22Rv1 (cell line): Measurements from ENCODE around the gene FCGR3B.
"Not testable (repeated sequence)": the region's sequence is repeated elsewhere in the genome, so short reads cannot be mapped to it uniquely, and the experiment has no call there.

Experiments used
- H3K27ac ChIP-seq: fragments of 450-650 bp; 2 replicates; pipeline ENCODE4 v1.5.1; 2017
- TF ChIP-seq, protein P1 (sequence below): fragments of 450-650 bp; IDR thresholded peaks from 2 replicates; pipeline ENCODE4 v1.5.1; 2017; ENCODE audit warnings: mild to moderate bottlenecking

FCGR3B gene

DNA sequence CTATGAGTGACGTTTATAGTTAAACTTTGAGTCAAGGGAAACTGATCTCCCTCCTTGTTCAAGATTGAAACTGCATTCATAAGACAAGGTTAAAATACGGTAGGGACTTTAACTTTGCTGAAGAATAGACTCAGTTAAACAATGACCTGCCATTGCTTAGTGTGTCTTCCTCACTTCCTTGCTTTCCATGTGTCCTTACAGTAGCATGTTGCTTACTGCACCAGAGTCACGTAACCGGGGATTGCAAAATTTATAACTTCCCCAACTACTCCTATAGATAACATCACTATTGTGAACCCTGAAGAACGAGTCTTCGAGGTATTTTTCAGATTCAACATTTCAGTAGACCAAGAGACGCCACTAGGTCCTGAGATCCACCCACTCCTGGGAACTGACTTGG lies 22.6 kb upstream of the FCGR3B start:
- H3K27ac ChIP-seq, result not testable (repeated sequence)

DNA sequence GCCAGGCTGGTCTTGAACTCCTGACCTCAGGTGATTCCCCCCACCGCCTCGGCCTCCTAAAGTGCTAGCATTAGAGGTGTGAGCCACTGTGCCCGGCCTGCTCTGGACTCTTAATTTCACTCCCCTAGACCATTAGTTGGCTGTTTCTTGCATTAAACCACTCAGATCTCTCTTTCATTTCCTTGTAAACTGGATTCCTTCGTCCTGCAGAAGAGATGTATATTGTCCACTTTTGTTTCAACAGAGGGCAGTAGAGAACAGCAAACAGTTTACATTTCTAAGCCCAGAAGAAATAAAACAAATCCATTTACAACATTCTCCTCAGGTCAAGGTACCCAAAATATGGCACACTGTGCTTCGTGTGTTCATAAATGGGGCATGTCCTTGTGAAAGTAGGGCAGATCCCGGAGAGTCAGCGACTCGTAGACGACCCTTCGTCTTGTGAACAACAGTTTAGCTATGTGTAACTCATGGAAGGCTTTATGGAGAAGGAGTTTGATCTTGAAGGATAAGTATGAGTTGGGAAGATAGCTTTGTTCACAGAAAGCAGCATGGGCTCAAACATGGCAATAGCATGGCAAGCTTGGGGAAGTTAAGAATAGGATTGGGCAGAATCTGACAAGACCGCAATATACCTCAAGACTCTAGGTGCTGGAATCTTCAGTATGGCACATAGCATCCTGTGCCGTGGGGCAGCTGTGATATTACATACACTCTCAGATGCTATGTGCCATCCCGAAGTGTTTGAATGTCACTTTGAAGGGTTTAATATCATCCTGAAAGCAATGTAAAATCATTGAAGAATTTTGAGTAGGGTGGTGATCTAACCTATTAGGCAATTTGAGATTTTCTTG lies 16.8 kb upstream of the FCGR3B start:
- TF ChIP-seq, protein P1, sequence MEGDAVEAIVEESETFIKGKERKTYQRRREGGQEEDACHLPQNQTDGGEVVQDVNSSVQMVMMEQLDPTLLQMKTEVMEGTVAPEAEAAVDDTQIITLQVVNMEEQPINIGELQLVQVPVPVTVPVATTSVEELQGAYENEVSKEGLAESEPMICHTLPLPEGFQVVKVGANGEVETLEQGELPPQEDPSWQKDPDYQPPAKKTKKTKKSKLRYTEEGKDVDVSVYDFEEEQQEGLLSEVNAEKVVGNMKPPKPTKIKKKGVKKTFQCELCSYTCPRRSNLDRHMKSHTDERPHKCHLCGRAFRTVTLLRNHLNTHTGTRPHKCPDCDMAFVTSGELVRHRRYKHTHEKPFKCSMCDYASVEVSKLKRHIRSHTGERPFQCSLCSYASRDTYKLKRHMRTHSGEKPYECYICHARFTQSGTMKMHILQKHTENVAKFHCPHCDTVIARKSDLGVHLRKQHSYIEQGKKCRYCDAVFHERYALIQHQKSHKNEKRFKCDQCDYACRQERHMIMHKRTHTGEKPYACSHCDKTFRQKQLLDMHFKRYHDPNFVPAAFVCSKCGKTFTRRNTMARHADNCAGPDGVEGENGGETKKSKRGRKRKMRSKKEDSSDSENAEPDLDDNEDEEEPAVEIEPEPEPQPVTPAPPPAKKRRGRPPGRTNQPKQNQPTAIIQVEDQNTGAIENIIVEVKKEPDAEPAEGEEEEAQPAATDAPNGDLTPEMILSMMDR, result peak; percentile 80
- H3K27ac ChIP-seq, result not testable (repeated sequence)

DNA sequence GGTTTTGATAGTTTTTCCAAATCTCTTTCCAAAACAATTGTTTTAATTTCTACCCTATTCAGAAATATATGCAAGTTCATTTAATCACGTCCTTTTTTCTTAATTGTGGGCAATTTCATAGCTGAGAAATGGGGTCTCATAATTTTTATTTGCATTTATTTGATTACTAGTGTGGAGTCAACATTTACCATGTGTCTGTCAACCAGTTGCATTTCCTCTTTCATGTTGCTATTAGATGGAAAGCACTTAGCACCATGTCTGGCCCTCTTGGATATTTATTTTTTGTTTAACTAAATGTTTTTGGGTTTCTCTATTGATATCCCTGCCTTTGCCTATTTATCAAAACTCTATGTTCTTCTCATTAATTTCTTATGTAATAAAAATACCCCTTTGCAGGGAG lies 13.9 kb upstream of the FCGR3B start:
- not testable (repeated sequence) for H3K27ac ChIP-seq

DNA sequence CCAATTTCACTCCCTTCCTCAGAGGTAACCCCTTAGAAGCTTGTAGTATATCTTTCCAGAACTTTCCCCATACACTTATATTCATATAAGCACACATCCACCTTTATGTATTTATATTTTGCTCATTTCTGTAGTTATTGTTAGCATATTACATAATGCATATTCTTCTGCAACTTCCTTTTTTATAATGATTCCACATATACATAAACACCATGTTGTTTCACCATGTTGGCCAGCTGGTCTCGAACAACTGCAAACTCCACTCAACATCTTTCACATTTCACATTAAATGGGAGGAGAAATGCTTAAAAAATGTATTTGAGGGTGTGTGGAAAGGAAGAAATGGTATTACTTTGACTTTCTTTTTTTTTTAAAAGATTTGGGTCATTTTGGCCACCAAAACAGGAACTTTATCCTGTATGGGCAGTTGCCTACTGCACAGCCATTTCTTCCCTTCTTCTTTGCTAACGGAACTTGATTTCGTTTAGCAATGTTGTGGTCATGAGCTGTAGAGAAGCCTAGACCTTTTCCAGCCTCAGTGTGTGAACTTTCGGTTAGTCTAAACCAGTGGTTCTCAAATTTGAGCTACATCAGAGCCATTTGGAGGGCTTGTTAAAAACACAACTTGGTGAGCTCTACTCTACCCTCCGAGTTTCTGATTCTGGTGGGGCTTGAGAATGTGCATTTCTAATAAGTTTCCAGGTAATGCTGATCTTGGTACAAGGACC lies 12.7 kb upstream of the FCGR3B start:
- H3K27ac ChIP-seq, result not testable (repeated sequence)

DNA sequence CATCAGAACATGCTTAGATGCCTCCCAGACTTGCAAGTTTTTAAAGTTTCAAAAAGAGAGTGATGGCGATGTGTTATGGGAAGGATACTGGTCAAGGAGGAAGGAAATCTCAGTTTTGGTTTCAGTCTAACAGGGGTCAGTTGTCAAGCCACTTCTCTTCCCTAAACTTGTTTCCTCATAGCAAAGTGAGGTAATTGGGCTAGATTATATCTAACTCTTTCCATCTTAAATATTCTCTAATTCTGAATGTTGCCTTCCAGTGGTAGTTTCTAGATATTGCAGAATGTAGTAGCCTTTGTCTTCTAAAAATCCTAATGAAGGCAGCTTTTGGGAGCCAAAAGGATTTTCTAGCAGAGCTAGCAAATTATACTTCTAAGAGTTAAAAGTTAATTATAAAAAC lies 11.7 kb upstream of the FCGR3B start:
- H3K27ac ChIP-seq, result not testable (repeated sequence)

DNA sequence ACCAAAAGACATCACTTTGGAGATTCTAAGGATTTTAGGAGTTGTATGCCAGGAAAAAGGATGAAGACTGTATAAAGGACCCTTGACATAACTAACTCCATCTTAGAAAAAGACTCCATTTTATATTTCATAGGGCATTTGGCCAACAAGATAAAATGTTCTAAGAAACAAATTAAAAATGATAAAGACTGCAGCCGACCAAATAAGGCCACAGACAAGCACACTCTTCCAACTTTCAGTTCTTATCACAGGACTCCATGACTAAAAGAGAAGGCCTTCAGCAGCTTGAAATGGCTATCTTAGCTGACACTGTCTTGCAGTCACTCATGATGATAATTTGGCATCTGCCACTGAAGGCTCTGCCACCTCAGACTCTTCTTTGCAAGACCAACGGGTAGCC lies 8.2 kb upstream of the FCGR3B start:
- not testable (repeated sequence) for H3K27ac ChIP-seq

DNA sequence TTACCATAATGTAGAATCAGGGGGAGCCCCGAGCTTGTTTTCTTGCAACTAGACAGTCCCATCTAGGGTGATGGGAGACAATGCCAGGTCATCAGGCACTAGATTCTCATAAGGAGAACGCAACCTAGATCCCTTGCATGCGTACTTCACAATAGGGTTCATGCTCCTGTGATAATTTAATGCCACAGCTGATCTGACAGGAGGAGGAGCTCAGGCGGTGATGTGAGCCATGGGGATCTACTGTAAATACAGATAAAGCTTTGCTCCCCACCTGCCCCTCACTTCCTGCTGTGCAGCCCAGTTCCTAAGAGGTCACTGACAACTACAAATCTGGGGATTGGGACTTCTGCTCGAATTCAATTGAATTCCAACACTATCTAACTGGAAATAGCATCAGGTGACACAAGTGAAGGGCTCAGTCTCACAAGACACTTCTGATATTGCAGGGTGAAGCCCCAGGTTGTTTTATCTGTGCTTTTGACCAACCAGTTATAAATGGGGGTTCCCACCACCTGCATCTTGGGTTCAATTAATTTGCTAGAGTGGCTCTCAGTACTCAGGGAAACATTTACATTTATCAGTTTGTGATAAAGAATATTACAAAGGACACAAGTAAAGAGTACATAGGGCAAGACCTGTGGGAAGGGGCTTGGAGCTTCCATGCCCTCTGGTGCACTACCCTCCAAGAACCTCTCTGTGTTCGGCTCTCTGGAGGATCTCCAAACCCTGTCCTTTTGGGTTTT lies 7.4 kb upstream of the FCGR3B start:
- H3K27ac ChIP-seq, result not testable (repeated sequence)

DNA sequence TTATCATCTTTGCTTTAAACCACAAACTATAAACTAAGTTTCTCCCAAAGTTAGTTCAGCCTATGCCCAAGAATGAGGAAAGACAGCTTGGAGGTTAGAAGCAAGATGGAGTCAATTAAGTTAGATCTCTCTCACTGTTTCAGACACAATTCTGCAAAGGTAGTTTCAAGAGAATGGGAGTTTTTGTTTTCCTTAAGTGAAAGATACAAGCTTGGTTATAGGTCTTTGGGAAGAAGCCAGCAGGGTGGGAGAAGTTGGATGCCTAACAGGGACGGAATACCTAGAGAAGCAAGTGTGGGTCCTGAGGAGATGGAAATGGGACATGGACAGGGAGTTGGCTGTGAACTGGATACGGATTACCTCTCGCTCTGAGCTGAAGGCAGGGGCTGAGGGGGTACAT lies 6.0 kb upstream of the FCGR3B start:
- H3K27ac ChIP-seq, result not testable (repeated sequence)

DNA sequence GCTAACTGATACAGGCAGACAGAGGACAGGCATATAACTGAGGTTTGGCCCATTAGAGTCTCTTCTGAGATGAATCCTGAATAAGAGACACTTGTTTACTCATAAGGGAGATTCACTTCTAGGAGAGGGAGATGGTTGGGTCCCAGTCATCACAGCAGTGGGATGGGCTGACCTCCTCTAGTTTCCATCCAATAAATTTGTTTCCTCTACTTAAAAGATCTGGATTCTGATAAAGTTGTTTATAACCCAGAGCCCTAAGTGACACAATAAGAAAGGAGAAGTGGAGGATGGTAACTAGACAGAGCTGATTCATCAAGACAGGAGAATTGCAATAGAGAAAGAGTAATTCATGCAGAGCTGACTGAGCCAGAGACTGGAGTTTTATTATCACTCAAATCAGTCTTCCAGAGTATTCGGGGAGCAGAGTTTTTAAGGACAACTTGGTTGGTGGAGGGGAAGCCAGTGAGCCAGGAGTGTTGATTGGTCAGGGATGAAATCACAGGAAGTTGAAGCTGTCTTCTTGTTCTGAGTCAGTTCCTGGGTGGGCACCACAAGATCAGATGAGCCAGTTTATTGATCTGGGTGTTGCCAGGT lies 5.3 kb upstream of the FCGR3B start:
- H3K27ac ChIP-seq, result not testable (repeated sequence)

DNA sequence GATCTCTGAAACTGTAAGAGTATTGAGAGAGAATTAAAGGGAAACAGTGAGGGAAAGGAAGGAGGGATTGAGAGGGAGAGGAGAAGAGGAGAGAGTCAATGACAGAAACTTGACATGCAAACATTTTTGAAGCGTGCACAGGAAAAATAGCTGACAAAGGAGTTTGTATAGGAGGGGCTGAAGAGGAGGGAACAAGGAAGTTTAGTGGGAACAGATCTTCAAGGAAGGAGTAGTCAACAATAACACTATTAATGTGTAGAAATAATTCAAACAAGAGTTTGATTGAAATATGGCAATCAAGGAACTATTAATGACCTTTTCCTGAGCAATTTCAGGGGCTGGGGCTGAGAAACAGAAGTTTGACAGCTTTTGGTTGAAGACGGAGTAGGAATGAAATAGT lies 4.0 kb upstream of the FCGR3B start:
- H3K27ac ChIP-seq, result not testable (repeated sequence)

DNA sequence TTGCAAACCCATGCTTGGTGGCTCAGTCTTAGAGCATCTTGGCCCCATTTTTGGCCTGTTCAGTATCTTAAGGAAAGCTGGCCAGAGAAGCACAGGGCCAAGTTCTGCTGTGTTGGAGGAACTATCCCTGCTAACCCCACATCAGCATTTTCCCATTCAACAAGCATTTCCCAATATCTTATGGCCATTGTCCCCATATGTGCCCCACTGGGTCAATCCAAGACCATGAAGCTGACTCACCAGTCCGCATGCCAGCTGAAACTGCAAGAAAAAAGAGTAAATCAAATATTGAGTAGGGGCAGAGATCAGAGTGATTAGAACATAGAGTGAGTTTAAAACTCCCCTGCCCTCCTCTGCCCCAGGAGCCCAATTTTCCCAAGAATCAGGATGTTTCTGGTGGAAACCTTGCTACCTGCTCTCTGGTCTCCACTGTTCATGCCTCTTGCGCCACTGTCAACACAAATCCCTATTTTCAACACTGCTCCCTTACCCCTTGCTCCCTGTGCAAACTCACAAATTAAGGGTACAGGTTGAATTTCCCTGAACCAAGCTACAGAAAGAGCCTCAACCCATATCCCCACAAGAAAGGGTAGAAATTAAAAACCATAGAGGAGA lies 741 bp downstream of the FCGR3B start:
- H3K27ac ChIP-seq, result not testable (repeated sequence)

DNA sequence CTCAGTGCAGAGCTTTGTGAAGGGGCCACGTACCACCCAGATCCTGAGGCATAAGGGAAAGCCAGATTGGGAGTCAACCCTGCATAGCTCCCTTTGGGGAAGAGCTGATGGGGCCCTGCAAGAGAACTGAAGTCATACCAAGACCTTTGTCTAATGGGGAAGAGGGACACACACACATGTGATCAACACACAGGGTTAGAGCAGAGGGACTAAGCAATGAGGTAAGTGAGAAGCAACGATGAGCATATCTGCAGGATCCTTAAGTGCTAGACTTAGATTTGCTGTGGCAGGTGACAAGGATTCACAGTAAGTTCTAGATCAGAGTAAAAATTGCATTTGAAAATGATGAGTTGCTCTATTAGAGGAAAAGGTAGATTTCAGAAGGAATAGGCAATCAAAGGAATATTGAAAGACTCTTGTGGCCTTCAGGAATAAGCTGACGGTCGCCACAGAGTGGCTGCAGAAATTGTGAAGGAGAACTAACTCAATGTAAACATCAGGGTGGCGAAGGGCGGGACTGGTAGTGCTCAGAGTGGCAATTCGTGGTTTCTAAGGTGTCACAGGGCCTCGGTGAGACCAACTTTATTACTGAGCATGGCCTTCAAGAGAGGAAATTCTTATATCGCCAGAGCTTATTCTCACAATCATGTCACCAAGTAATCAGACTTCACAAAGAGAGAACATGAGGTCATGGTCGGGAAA lies 4.4 kb downstream of the FCGR3B start:
- not testable (repeated sequence) for H3K27ac ChIP-seq

DNA sequence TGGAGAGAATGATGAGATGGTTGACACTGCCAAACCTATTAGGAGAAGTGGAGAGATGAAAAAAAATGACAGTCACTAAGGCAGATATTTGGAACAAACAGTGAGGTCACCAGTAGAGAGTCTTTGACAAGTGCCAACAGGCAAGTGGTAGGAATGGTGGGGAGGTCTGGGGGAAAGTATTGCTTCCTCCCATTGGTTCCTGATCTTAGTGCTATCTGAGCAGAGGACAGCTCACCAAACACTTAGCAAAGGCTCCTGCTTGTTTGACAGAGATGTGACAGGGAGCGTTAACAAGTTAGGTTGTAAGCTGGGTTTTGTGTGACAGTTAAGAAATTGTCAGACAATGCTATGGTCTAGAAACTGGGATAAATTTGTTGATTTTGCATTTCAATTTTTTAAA lies 6.4 kb downstream of the FCGR3B start:
- H3K27ac ChIP-seq, result not testable (repeated sequence)

DNA sequence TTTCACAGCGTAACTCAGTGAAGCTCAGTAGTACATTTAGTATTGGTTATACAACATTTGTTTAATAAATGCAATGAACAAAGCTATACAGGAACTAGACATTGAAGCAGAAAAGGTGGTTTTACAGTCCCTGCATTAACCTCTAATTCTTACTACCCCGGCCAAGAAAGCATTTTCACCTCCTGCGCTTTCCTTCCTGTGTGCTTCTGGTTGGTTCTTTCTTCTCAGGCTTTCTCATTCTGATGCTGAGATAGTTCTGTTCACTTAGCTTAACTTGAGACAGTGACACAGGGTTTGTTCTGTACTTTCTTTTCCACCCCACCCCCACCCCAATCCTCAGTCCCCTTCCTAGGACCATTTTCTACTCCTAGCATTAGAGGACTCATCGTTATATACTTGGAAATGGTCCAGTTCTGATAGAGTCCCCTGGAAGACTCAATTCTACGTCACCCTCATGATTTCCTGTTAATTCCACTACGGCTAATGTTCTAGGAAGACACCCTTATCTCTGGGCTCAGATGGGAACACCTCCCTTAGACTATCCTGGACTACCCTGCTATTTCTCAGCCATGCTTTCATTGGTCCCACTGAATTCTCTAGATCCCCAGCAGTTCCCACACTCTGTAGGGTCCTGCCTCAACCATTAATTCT lies 7.5 kb downstream of the FCGR3B start:
- H3K27ac ChIP-seq, result not testable (repeated sequence)

DNA sequence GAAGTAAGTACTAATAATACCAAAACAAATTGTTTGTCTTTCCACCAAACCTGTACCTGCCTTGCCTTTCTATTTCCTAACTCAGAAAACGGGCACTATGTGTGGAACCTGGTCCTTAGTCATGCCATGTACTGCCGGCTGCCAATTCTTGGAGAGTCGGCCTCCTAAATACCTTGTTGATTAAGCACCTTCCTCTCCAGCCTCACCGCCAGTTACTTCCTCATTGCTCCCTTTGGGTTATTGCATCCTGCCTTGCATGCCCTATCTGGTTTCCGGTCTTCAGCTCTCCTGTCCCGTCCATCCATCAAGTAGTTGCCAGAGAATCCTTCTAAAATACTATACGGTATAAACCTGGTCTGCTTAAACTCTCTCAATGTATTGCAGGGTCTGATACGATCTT lies 8.9 kb downstream of the FCGR3B start:
- not testable (repeated sequence) for H3K27ac ChIP-seq

DNA sequence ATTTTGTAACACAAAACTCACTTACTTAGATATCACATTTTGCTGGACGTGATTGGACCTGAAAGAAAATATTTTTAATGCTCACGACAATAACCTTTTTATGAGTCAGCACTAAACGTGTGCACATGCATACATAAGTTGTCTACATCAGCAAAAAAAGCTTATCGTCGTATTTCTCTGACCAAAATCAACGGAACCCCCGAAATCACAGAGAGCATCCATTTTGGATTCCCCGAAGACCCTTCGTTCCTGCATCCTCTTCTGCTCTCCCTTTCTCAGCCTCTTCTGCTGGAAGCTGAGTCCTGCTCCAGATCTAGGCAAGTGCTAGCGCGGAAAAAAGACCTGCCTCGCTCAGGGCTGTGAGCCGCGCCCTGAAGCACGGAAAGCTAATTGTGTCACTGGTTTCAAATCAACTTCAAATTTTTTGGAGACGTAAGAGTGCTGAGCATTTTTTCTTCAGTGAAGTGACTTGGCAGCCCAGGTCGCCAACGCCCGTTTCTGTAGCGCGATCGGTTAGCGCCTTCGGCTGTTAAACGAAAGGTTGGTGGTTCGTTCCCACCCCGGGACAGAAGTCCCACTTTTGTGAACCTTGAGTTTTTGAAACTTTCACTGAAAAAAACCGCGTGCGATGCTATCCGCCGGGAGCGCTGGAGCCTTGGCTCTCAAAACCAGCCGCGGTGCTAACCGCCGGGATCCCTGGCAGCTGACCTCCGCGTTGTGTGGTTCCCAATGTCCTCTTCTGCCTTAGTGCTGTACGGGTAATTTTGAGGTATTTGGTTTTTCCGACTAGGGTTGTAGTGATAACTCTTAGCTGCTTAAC lies 9.6 kb downstream of the FCGR3B start:
- not testable (repeated sequence) for H3K27ac ChIP-seq

DNA sequence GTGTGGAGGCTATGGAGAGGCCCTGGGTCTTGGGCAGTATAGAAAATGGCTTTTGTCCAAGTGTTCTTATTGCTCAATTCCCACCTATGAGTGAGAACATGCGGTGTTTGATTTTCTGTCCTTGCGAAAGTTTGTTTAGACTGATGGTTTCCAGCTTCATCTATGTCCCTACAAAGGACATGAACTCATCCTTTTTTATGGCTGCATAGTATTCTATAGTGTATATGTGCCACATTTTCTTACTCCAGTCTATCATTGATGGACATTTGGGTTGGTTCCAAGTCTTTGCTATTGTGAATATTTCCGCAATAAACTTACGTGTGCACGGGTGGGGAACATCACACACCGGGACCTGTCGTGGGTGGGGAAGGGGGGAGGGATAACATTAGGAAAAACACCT lies 10.6 kb downstream of the FCGR3B start:
- H3K27ac ChIP-seq, result not testable (repeated sequence)

DNA sequence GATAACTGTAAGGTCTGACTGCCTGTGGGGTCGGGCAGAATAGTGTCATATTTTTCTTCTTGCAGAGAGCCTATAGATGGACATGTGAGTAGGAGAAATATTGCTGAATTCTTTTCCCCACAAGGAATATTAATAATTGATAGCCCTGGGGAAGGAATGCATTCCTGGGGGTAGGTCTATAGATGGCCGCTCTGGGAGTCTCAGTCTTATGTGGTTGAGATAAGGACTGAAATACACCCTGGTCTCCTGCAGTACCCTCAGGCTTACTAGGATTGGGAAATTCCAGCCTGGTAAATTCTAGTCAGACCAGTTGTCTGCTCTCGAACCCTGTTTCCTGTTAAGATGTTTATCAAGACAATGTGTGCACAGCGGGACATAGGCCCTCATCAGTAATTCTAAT lies 12.5 kb downstream of the FCGR3B start:
- H3K27ac ChIP-seq, result not testable (repeated sequence)
